Upper lobe of right lung (tissue), 1 donor: ENCODE results near the gene GMEB1. TPM values are rescaled to one million over a fixed set of nuclear protein-coding genes. Genes with fewer than 3 reads are reported as not detected.
"Not testable (repeated sequence)": the region's sequence is repeated elsewhere in the genome, so short reads cannot be mapped to it uniquely, and the experiment has no call there.

Source experiments
- ATAC-seq: fragments of 200-7000 bp; cut with Tn5 transposase; one replicate; pipeline ENCODE4 v1.9.1; 2020; ENCODE audit warnings: mild to moderate bottlenecking, moderate library complexity
- DNase-seq: peaks from one replicate; pipeline ENCODE4 v3.0.0-alpha.2; 2020
- H3K27ac ChIP-seq: fragments of 200-600 bp; one replicate; pipeline ENCODE4 v1.8.0; 2022
- H3K27me3 ChIP-seq: fragments of 200-600 bp; one replicate; pipeline ENCODE4 v1.8.0; 2022; ENCODE audit warnings: mild to moderate bottlenecking
- H3K36me3 ChIP-seq: fragments of 200-600 bp; one replicate; pipeline ENCODE4 v1.8.0; 2022
- H3K4me1 ChIP-seq: fragments of 200-600 bp; one replicate; pipeline ENCODE4 v1.8.0; 2022
- H3K4me3 ChIP-seq: fragments of 200-600 bp; one replicate; pipeline ENCODE4 v1.8.0; 2022; ENCODE audit warnings: mild to moderate bottlenecking
- H3K9me3 ChIP-seq: fragments of 200-600 bp; one replicate; pipeline ENCODE4 v1.8.0; 2022
- CTCF ChIP-seq: fragments of 200-600 bp; IDR thresholded peaks from one replicate; pipeline ENCODE4 v1.8.0; 2022; ENCODE audit warnings: antibody characterized with exemption
- intact Hi-C: fragments of 100-400 bp; cut with DNase I; formaldehyde crosslinking; loops from one replicate; pipeline ENCODE4 v1.11.0; 2022
- total RNA-seq: library from RNA; stranded (reverse); fragmentation: NEBNext Ultra II Directional; extraction: Animal tissue kit (Norgen Biotek cat#: 25700); gene quantifications from one replicate; pipeline ENCODE4 v1.2.1, GENCODE V29; 2021
- donor health status: DM: no; HTN: yes; CAD: no; lungs with severe emphysema.

The GMEB1 gene
- total RNA-seq, 1 donor from 2014 or later = 12.9 TPM

- Histone ChIP-seq H3K36me3 (peaks cover 28% of the 10 kb centered on the region), H3K4me1 (no peaks in the 10 kb centered on the region), H3K4me3 (no peak overlapping the region), H3K27ac (no peak overlapping the region), H3K9me3 (no peaks in the 10 kb centered on the region), H3K27me3 (no peaks in the 10 kb centered on the region)
- DNase-seq = no peak
- intact Hi-C loops = no loop called here
- no peak for TF ChIP-seq CTCF
- no peak for ATAC-seq
Observed at GRCh38 chr1:28682840-28683239, 14.3 kb downstream of the GMEB1 start.

GRCh38 chr1:28684937-28685336 is 16.4 kb downstream of the GMEB1 start:
- TF ChIP-seq CTCF = no peak
- no peak overlapping the region for H3K27ac ChIP-seq
- no peaks in the 10 kb centered on the region for H3K4me1 ChIP-seq
- no peaks in the 10 kb centered on the region for H3K27me3 ChIP-seq
- no peaks in the 10 kb centered on the region for H3K9me3 ChIP-seq
- ATAC-seq (no peak), DNase-seq (no peak)
- no peak overlapping the region for H3K4me3 ChIP-seq
- peaks cover 29% of the 10 kb centered on the region for H3K36me3 ChIP-seq
- intact Hi-C loops = no loop called here

GRCh38 chr1:28691627-28692026 is 23.0 kb downstream of the GMEB1 start:
- H3K27ac ChIP-seq, H3K4me3 ChIP-seq, H3K27me3 ChIP-seq, H3K9me3 ChIP-seq, H3K4me1 ChIP-seq, intact Hi-C loops, ATAC-seq, DNase-seq: not testable (repeated sequence)
- peaks cover 55% of the 10 kb centered on the region for H3K36me3 ChIP-seq

- ATAC-seq (no peak), DNase-seq (no peak)
- Histone ChIP-seq H3K36me3 (peaks cover 75% of the 10 kb centered on the region), H3K9me3 (no peaks in the 10 kb centered on the region), H3K27me3 (no peaks in the 10 kb centered on the region), H3K4me3 (no peak overlapping the region), H3K4me1 (no peaks in the 10 kb centered on the region), H3K27ac (no peak overlapping the region)
- intact Hi-C loops = no loop called here
- no peak for TF ChIP-seq CTCF
Observed at GRCh38 chr1:28703629-28704028, 35.0 kb downstream of the GMEB1 start.

GRCh38 chr1:28716336-28716735 is 47.8 kb downstream of the GMEB1 start:
- Histone ChIP-seq H3K27me3 (no peaks in the 10 kb centered on the region), H3K4me1 (no peaks in the 10 kb centered on the region), H3K27ac (no peak overlapping the region), H3K36me3 (peaks cover 28% of the 10 kb centered on the region), H3K4me3 (no peak overlapping the region), H3K9me3 (no peaks in the 10 kb centered on the region)
- intact Hi-C loops = no loop called here
- no peak for DNase-seq
- ATAC-seq = no peak
- TF ChIP-seq CTCF = no peak

- peaks cover 15% of the 10 kb centered on the region for H3K36me3 ChIP-seq
- no peaks in the 10 kb centered on the region for H3K9me3 ChIP-seq
- no peak overlapping the region for H3K4me3 ChIP-seq
- H3K27me3 ChIP-seq = no peaks in the 10 kb centered on the region
- intact Hi-C loops = no loop called here
- H3K4me1 ChIP-seq = no peaks in the 10 kb centered on the region
- DNase-seq (no peak), ATAC-seq (no peak)
- TF ChIP-seq CTCF = no peak
- H3K27ac ChIP-seq = no peak overlapping the region
Observed at GRCh38 chr1:28718166-28718565, 49.6 kb downstream of the GMEB1 start.
